Fibroblast of skin of left quadriceps (primary cell): ENCODE data around the gene PFDN5.
A peak's percentile ranks its signal among the peaks of the same experiment; 100 is the strongest.
"Not testable (repeated sequence)": the region's sequence is repeated elsewhere in the genome, so short reads cannot be mapped to it uniquely, and the experiment has no call there.

Experiments
- DNase-seq, 2 experiments: peaks; one replicate each; pipeline ENCODE4 v3.0.0-alpha.2; 2013; ENCODE audit warnings: low read depth in 2 of 2

The PFDN5 gene

DNA sequence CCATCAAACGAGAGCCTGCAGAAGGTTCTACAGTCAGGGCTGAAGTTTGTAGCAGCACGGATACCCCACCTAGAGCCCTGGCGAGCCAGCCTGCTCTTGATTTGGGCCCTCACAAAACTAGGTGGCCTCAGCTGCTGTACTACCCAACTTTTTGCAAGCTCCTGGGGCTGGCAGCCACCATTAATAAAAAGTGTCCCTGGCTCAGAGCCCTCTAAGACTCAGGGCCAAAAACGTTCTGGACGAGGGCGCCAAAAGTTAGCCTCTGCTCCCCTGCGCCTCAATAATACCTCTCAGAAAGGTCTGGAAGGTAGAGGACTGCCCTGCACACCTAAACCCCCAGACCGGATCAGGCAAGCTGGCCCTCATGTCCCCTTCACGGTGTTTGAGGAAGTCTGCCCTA is 8.9 kb upstream of the PFDN5 start:
- DNase-seq: no peak

GRCh38 chr12:53287741-53288216 is 7.6 kb upstream of the PFDN5 start:
- DNase-seq: peak in 1 of 2 experiments; percentile 24

DNA sequence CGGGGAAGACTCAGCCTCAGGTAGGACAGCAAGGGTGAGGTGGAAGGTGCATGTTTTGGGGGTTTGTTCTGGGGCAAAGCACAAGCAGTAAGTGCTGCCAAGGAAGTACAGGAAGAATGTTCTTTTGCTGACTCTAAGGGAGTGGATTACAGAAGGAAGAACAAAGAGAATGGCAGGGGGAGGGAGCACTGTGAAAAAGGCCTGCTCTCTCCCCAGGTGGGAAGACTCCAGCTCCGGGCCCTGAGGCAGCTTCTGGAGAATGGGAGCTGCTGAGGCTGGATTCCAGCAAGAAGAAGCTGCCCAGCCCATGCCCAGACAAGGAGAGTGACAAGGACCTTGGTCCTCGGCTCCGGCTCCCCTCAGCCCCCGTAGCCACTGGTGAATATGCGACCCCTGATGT is 7.0 kb upstream of the PFDN5 start:
- no peak for DNase-seq

- DNase-seq: no peak
Measured at GRCh38 chr12:53289891-53290290, 5.5 kb upstream of the PFDN5 start.

- no peak for DNase-seq
Measured at GRCh38 chr12:53290661-53291060, 4.7 kb upstream of the PFDN5 start.

DNA sequence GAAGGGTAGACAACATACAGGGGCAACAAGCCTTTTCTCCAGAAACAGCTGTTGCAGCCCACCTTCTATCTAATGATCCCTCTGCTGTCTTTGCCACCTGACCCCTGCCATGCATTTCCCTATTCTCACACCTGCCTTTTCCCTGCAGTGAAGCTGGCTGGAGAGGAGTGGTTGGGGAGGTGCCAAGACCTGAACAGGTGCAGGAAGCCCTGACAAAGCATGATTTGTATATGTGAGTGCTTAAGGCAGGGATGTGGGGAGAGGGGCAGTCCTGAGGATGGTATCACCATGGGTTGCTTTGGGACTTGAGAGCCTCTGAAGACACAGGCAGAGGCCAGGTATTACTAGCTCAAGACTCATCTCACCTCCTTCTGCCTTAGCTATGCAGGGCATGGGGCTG is 2.9 kb upstream of the PFDN5 start:
- no peak for DNase-seq

- no peak for DNase-seq
Measured at GRCh38 chr12:53295891-53296219, 513 bp downstream of the PFDN5 start.

DNA sequence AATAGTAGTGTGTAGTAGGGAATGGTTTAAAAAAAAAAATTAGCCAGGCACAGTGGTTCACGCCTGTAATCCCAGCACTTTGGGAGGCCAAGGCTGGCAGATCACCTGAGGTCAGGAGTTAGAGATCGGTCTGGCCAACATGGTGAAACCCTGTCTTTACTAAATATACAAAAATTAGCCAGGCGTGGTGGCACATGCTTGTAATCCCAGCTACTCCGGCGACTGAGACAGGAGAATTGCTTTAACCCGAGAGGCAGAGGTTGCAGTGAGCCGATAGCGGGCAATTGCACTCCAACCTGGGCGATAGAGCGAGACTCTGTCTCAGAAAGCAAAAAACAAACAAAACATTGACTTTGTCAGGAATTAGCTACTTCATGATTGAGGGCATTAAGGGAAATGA is 1.8 kb downstream of the PFDN5 start:
- DNase-seq: not testable (repeated sequence)

DNA sequence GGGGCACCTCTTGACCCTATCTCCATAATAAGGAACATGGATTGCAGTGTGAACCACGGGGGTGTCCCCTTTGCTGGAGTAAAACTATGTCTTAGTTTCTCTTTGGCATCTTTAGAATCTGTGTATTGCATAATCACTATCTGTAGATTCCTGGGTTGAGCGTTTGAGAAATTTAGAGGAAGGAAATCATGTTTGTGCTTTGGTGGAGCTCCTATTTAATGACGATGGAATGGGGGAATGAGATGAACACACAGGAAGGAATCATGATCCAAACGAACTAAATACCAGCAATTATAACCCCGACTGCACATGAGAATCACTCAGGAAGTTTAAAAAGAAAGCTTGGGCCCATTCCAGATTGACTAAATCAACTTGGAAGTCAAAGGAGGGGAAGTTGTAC is 2.8 kb downstream of the PFDN5 start:
- peak; percentile 77 to 84 for DNase-seq

GRCh38 chr12:53299101-53299453 is 3.7 kb downstream of the PFDN5 start:
- peak in 1 of 2 experiments; percentile 26 for DNase-seq

DNA sequence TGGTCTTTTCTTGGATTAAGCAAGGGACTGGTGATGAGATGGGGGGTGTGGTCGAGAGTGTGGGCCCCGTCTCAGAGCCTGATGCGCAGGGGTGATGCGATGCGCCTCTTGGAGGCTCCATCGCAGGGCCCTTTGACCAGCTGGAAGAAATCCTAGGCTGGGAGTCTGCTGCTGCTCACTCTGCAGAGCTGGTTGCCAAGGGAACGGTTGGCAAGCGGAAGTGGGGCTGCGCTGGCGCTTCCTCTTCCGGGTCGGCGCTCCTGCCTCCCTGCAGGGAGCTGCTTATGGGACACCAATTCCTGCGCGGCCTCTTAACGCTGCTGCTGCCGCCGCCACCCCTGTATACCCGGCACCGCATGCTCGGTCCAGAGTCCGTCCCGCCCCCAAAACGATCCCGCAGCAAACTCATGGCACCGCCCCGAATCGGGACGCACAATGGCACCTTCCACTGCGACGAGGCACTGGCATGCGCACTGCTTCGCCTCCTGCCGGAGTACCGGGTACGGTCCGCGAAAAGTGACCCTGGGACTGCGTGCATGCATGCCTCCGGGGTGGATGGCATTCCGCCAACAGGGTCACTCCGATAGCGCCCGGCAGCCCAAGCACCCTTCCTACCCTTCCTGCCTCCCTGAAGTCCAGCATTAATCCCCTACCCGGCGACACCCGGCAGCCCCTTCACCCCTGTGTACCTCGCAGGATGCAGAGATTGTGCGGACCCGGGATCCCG is 4.3 kb downstream of the PFDN5 start, which contains the start of gene MYG1:
Gene MYG1, plus strand, starts transcription at position 242 of the 727 bp plus-strand sequence. Its CDS starts 43 bp downstream, at position 285.
- peak; percentile 54 to 66 for DNase-seq

GRCh38 chr12:53300187-53300586 is 4.8 kb downstream of the PFDN5 start:
- no peak for DNase-seq

DNA sequence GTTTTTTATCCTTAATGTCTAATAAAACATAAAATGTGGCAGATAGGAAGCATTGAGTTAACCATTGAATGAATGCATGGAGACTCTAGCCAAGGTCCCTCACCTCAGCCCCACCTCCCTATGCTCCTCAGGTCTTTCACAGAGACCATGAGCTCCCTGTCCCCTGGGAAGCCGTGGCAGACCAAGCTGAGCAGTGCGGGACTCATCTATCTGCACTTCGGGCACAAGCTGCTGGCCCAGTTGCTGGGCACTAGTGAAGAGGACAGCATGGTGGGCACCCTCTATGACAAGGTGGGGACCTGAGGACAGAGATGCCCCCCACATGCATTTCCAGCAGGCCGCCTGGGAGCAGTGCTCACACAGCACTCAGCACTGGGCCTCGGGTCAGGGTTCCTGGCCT is 7.6 kb downstream of the PFDN5 start:
- DNase-seq: no peak

- DNase-seq: no peak
Measured at GRCh38 chr12:53306826-53307225, 11.5 kb downstream of the PFDN5 start.

GRCh38 chr12:53308276-53308675 is 12.9 kb downstream of the PFDN5 start:
- DNase-seq: no peak

- DNase-seq: no peak
Measured at GRCh38 chr12:53313996-53314395, 18.7 kb downstream of the PFDN5 start.

DNA sequence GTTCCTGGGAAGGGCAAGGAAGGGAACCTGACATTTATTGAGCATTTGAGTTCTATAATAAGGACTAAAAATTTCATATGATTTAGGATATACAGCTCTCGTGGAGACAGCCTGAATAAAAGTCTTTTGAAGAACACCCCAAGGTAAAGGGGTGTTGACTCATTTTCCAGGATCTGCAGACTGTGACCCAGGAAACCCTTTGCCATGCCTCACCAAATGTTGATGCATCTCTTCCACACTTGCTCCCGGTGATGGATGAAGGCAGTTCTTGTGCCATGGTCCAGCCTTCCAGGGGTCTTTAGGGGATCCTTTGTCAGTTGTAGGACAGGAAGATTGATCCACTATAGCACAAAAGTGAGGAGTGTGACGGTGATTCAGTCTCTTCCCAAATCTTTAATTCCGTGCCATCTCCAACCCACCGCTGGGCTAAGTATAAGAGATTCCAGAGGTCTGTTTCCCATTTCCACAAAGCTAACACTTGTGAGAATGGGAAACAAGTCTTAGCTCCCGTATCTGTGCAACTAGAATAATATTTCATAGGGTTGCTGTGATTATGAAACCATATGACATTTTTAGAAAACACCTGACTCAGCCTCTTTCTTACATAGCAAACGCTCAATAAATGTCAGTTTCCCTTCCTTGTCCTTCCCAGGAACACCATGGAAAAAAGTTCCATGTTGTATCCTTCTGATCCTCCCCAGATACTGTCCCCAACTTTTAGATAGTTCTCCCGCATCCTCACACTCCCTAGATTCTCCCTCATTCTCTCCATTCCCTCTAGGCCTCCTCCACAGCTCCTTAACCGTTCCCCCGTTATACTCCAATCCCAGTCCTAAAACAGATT is 25.2 kb downstream of the PFDN5 start:
- DNase-seq: no peak

- no peak for DNase-seq
Measured at GRCh38 chr12:53324113-53324778, 28.9 kb downstream of the PFDN5 start.

GRCh38 chr12:53324779-53325510 is 29.6 kb downstream of the PFDN5 start:
- DNase-seq: peak; percentile 79 to 80

- DNase-seq: no peak
Measured at GRCh38 chr12:53325511-53326061, 30.2 kb downstream of the PFDN5 start.

- DNase-seq: no peak
Measured at GRCh38 chr12:53326460-53327185, 31.3 kb downstream of the PFDN5 start.
